ENCODE data around the gene SIGLEC6. TPM values are rescaled to one million over a fixed set of nuclear protein-coding genes. Genes with fewer than 3 reads are reported as not detected.

SIGLEC6 gene
- total RNA-seq = 1.2 TPM

DNA sequence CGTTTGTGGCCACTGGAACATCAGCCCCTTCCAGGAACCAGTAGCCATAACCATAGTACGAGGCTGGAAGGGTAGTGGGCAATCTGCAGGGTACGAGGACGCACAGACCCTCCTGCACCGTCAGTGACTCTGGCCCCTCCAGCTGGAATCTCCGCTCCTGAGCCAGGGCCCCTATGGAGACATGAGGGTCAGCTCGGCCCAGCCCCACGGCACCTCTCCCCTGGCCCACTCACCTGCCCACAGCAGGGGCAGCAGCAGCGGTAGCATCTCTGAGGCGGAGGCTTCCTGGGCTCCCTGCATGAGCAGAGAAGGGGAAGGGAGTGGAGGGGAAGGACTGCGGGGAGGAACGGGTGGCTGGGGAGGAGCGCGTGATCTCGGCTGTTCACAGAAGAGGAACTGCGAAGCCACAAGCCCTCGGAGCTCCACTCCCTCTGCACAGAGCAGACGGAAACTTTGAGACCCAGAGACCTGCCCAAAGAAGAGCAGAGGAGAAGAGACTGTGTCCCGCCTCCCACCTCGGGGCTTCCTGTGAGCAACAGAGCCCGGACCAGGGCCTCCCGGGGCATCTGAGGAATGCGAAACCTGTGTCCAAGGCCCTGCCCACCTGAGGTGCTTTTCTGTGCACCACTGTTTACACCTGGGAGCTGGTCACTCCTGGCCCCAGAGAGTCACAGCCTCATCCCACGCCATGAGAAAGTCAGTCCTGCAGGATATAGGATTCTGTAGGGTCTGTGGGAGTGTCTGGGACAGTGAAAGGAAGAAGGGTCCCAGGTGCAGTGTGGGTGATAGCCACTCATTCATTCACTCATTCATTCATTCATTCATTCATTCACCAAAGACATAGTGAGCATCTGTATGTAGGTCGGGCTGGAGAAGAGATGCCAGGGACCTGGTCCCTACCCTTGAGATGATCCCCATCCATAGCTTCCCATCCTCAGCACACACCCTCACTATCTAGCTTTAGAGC is at the start of gene SIGLEC6:
Gene SIGLEC6, minus strand, starts transcription at position 322 of the 967 bp plus-strand sequence. Its CDS starts 22 bp downstream, at position 300.
- Histone ChIP-seq H3K9me3 (no peaks in the 10 kb centered on the region), H3K27me3 (no peaks in the 10 kb centered on the region), H3K4me1 (no peaks in the 10 kb centered on the region), H3K4me3 (no peak within 1 kb of the TSS), H3K36me3 (no peaks in the 10 kb centered on the region), H3K27ac (no peak within 1 kb of the TSS)
- intact Hi-C loops (cut with DNase I) = loop anchor here (5.0 kb wide), 1 partner anchor 39 kb away; no protein-coding TSS in a partner anchor
- no peak for DNase-seq (ENCODE audit: extremely low spot score in 2 of 2)
- TF ChIP-seq POLR2A (IDR thresholded peaks at IDR 0.05) = no peak
- no peak for TF ChIP-seq CTCF (IDR thresholded peaks at IDR 0.05)
- TF ChIP-seq POLR2AphosphoS5 (IDR thresholded peaks at IDR 0.05; ENCODE audit: insufficient read depth in 1 of 2, low read depth in 1 of 2) = no peak

GRCh38 chr19:51576850-51577249 is 45.4 kb upstream of the SIGLEC6 start:
- H3K4me1 ChIP-seq = peaks cover 20% of the 10 kb centered on the region
- DNase-seq (ENCODE audit: extremely low spot score in 2 of 2) = no peak
- TF ChIP-seq CTCF (IDR thresholded peaks at IDR 0.05) (no peak), POLR2AphosphoS5 (IDR thresholded peaks at IDR 0.05; ENCODE audit: insufficient read depth in 1 of 2, low read depth in 1 of 2) (no peak), POLR2A (IDR thresholded peaks at IDR 0.05) (no peak)
- no peak overlapping the region for H3K4me3 ChIP-seq
- intact Hi-C loops (cut with DNase I) = no loop called here
- H3K27ac ChIP-seq = no peak overlapping the region
- no peaks in the 10 kb centered on the region for H3K27me3 ChIP-seq
- H3K9me3 ChIP-seq = no peaks in the 10 kb centered on the region
- H3K36me3 ChIP-seq = peaks cover 0 to 26% of the 10 kb centered on the region in 2 donors

GRCh38 chr19:51573331-51573730 is 41.9 kb upstream of the SIGLEC6 start:
- no peak for DNase-seq (ENCODE audit: extremely low spot score in 2 of 2)
- H3K9me3 ChIP-seq = no peaks in the 10 kb centered on the region
- H3K36me3 ChIP-seq = peaks cover 0 to 14% of the 10 kb centered on the region in 2 donors
- no peaks in the 10 kb centered on the region for H3K27me3 ChIP-seq
- TF ChIP-seq POLR2AphosphoS5 (IDR thresholded peaks at IDR 0.05; ENCODE audit: insufficient read depth in 1 of 2, low read depth in 1 of 2) (no peak), POLR2A (IDR thresholded peaks at IDR 0.05) (no peak), CTCF (IDR thresholded peaks at IDR 0.05) (no peak)
- peaks cover 24% of the 10 kb centered on the region for H3K4me1 ChIP-seq
- intact Hi-C loops (cut with DNase I) = no loop called here
- no peak overlapping the region for H3K27ac ChIP-seq
- H3K4me3 ChIP-seq = no peak overlapping the region

GRCh38 chr19:51572908-51573307 is 41.4 kb upstream of the SIGLEC6 start:
- no peaks in the 10 kb centered on the region for H3K27me3 ChIP-seq

More at GRCh38 chr19:51572908-51573307, 41.4 kb upstream of the SIGLEC6 start:
- no peak overlapping the region for H3K27ac ChIP-seq
- intact Hi-C loops (cut with DNase I) = no loop called here
- no peak for TF ChIP-seq CTCF (IDR thresholded peaks at IDR 0.05)
- no peaks in the 10 kb centered on the region for H3K9me3 ChIP-seq
- H3K4me3 ChIP-seq = no peak overlapping the region
- peaks cover 24% of the 10 kb centered on the region for H3K4me1 ChIP-seq
- no peak for DNase-seq (ENCODE audit: extremely low spot score in 2 of 2)
- peaks cover 0 to 14% of the 10 kb centered on the region in 2 donors for H3K36me3 ChIP-seq
